Skeletal muscle satellite cell (primary cell): ENCODE results near the gene XCR1.
"Not testable (repeated sequence)": the region's sequence is repeated elsewhere in the genome, so short reads cannot be mapped to it uniquely, and the experiment has no call there.

Source experiments
- H3K27me3 ChIP-seq: 2 replicates; pipeline ENCODE4 v1.7.0; 2013; ENCODE audit warnings: low read length; ENCODE audit not compliant: control insufficient read depth, insufficient read depth
- H3K36me3 ChIP-seq: 2 replicates; pipeline ENCODE4 v1.7.0; 2013; ENCODE audit warnings: mild to moderate bottlenecking, control low read depth, low read length; ENCODE audit not compliant: insufficient read depth
- H3K4me1 ChIP-seq: 2 replicates; pipeline ENCODE4 v1.7.0; 2013; ENCODE audit warnings: low read length; ENCODE audit not compliant: control insufficient read depth, insufficient read depth
- H3K4me2 ChIP-seq: 2 replicates; pipeline ENCODE4 v1.7.0; 2013; ENCODE audit warnings: mild to moderate bottlenecking, low read length
- H3K4me3 ChIP-seq: 2 replicates; pipeline ENCODE4 v1.7.0; 2013; ENCODE audit warnings: low read length
- H3K9ac ChIP-seq: 2 replicates; pipeline ENCODE4 v1.7.0; 2013; ENCODE audit warnings: mild to moderate bottlenecking, low read depth, low read length, moderate library complexity
- H3K9me3 ChIP-seq: replicated peaks from 2 replicates; pipeline ENCODE4 v1.7.0; 2013; ENCODE audit warnings: mild to moderate bottlenecking, control low read depth, low read length

The XCR1 gene

GRCh38 chr3:46061108-46061720, 33.9 kb upstream of the XCR1 start:
- Histone ChIP-seq H3K4me1 (no peaks in the 10 kb centered on the region), H3K4me2 (no peak overlapping the region), H3K36me3 (no peaks in the 10 kb centered on the region), H3K9me3 (no peaks in the 10 kb centered on the region), H3K9ac (no peak overlapping the region), H3K27me3 (peaks cover 80% of the 10 kb centered on the region), H3K4me3 (no peak overlapping the region)

DNA sequence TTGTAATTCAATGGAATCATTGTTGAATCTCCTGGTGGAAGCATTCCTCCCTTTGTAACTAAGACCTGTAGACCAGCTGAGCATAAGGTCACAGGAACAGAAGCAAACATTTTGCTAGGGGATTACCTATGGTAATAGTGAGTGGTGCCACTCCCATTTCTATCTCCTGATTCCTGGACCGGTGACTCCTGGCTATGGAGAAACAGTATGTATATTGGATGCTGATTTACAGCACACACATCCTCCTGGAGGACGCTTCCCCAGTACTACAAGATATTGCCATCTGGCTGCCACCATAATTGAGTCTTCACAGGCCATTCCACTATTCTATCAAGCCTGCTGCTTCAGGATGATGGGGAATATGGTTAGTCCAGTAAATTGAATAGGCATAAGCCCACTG, 33.3 kb upstream of the XCR1 start:
- Histone ChIP-seq H3K4me1 (no peaks in the 10 kb centered on the region), H3K4me3 (no peak overlapping the region), H3K9ac (no peak overlapping the region), H3K27me3 (peaks cover 80% of the 10 kb centered on the region), H3K36me3 (no peaks in the 10 kb centered on the region), H3K4me2 (no peak overlapping the region), H3K9me3 (no peaks in the 10 kb centered on the region)

- no peak overlapping the region for H3K4me3 ChIP-seq
- H3K9ac ChIP-seq = no peak overlapping the region
- no peaks in the 10 kb centered on the region for H3K4me1 ChIP-seq
- no peaks in the 10 kb centered on the region for H3K9me3 ChIP-seq
- peaks cover 82% of the 10 kb centered on the region for H3K27me3 ChIP-seq
- no peaks in the 10 kb centered on the region for H3K36me3 ChIP-seq
- no peak overlapping the region for H3K4me2 ChIP-seq
Measured at GRCh38 chr3:46059432-46059831, 32.1 kb upstream of the XCR1 start.

- H3K9ac ChIP-seq = no peak overlapping the region
- no peak overlapping the region for H3K4me2 ChIP-seq
- H3K4me1 ChIP-seq = no peaks in the 10 kb centered on the region
- H3K4me3 ChIP-seq = no peak overlapping the region
- no peaks in the 10 kb centered on the region for H3K9me3 ChIP-seq
- peaks cover 78% of the 10 kb centered on the region for H3K27me3 ChIP-seq
- no peaks in the 10 kb centered on the region for H3K36me3 ChIP-seq
Measured at GRCh38 chr3:46058981-46059380, 31.7 kb upstream of the XCR1 start.

GRCh38 chr3:46057716-46058115, 30.4 kb upstream of the XCR1 start:
- Histone ChIP-seq H3K9me3 (no peaks in the 10 kb centered on the region), H3K4me1 (no peaks in the 10 kb centered on the region), H3K4me2 (no peak overlapping the region), H3K9ac (no peak overlapping the region), H3K36me3 (no peaks in the 10 kb centered on the region), H3K27me3 (peaks cover 69% of the 10 kb centered on the region), H3K4me3 (no peak overlapping the region)

DNA sequence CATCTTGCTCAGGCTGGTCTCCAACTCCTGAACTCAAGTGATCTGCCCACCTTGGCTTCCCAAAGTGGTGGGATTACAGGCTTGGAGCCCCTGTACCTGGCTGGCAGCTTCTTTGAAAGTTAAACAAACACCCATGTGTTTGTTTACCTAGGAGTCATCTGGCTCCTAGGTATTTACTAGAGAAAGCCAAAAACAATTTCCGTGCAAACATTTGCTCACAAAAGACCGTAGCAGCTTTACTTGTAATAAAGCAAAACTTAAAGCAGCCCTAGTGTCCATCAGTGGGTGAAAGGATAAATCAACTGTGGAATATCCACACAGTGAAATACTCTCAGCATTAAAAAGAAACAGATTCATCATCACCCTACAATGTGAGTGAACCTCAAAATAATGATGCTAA, 29.4 kb upstream of the XCR1 start:
- H3K9me3 ChIP-seq = no peaks in the 10 kb centered on the region
- H3K36me3 ChIP-seq = no peaks in the 10 kb centered on the region
- no peak overlapping the region for H3K9ac ChIP-seq
- peaks cover 63% of the 10 kb centered on the region for H3K27me3 ChIP-seq
- H3K4me2 ChIP-seq = no peak overlapping the region
- H3K4me3 ChIP-seq = no peak overlapping the region
- no peaks in the 10 kb centered on the region for H3K4me1 ChIP-seq

- H3K4me2 ChIP-seq, H3K9me3 ChIP-seq, H3K4me3 ChIP-seq, H3K4me1 ChIP-seq, H3K9ac ChIP-seq, H3K36me3 ChIP-seq: not testable (repeated sequence)
- H3K27me3 ChIP-seq = peaks cover 60% of the 10 kb centered on the region
Measured at GRCh38 chr3:46053761-46054515, 26.7 kb upstream of the XCR1 start.

- not testable (repeated sequence) for H3K36me3 ChIP-seq, H3K9me3 ChIP-seq, H3K4me3 ChIP-seq, H3K9ac ChIP-seq, H3K4me2 ChIP-seq, H3K4me1 ChIP-seq
- peaks cover 55% of the 10 kb centered on the region for H3K27me3 ChIP-seq
Measured at GRCh38 chr3:46053265-46053664, 26.0 kb upstream of the XCR1 start.

- Histone ChIP-seq H3K9ac (no peak overlapping the region), H3K27me3 (peaks cover 53% of the 10 kb centered on the region), H3K4me1 (no peaks in the 10 kb centered on the region), H3K9me3 (no peaks in the 10 kb centered on the region), H3K4me2 (no peak overlapping the region), H3K36me3 (no peaks in the 10 kb centered on the region), H3K4me3 (no peak overlapping the region)
Measured at GRCh38 chr3:46052531-46052930, 25.2 kb upstream of the XCR1 start.

- H3K9ac ChIP-seq = no peak overlapping the region
- H3K4me1 ChIP-seq = no peaks in the 10 kb centered on the region
- H3K4me3 ChIP-seq = no peak overlapping the region
- no peaks in the 10 kb centered on the region for H3K36me3 ChIP-seq
- no peaks in the 10 kb centered on the region for H3K9me3 ChIP-seq
- no peak overlapping the region for H3K4me2 ChIP-seq
- peaks cover 41% of the 10 kb centered on the region for H3K27me3 ChIP-seq
Measured at GRCh38 chr3:46049093-46049492, 21.8 kb upstream of the XCR1 start.

DNA sequence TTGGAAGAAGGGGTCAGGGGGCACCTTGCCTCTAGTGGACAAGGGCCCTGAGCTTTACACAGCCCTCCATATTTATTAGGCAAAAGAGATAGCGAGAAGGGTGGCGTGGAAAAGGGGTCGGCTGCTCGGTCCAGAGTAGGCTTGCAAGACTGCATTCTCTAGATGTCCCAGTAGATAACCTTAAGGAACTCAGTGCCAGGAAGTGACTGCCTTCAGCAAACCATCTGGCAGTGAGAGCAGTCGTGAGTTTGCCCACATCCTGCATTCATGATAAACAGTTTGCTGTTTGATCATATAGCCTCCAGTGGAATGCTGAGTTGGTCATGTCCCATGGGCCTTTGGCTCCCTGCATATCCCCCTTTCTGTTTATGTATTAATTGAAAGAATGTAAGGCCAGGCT, 18.9 kb upstream of the XCR1 start:
- not testable (repeated sequence) for H3K9ac ChIP-seq, H3K4me2 ChIP-seq, H3K36me3 ChIP-seq, H3K4me1 ChIP-seq, H3K4me3 ChIP-seq, H3K9me3 ChIP-seq
- H3K27me3 ChIP-seq = peaks cover 49% of the 10 kb centered on the region

DNA sequence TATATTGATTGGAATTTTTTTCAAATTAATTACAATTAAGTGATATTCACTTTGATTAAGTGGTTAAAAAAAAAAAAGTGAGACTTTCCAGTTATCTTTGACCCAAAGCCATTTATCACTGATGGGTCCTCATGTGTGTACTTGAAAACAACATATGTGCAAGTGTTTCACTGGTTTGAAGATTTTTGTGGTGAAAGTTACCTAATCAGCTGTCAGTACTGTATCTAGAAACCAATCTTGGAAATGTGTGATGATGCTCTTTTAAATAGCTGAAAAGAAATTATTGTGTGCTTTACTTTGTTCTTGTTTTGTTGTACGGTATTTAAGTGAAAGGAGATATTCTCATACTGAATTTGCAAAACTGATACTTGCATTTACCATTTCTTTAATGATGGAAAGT, 11.6 kb upstream of the XCR1 start:
- H3K4me3 ChIP-seq = no peak overlapping the region
- no peaks in the 10 kb centered on the region for H3K36me3 ChIP-seq
- peaks cover 48% of the 10 kb centered on the region for H3K27me3 ChIP-seq
- no peaks in the 10 kb centered on the region for H3K9me3 ChIP-seq
- H3K4me1 ChIP-seq = no peaks in the 10 kb centered on the region
- H3K4me2 ChIP-seq = no peak overlapping the region
- H3K9ac ChIP-seq = no peak overlapping the region
